Omental fat pad (tissue), 4 donors: Measurements from ENCODE around the gene ATP1B3. TPM values are rescaled to one million over a fixed set of nuclear protein-coding genes. Genes with fewer than 3 reads are reported as not detected.
"Not testable (repeated sequence)": the region's sequence is repeated elsewhere in the genome, so short reads cannot be mapped to it uniquely, and the experiment has no call there.

Source experiments
- ATAC-seq: fragments of 150-250 bp; one replicate; pipeline ENCODE4 v1.9.1; 2016; ENCODE audit warnings: mild to moderate bottlenecking, moderate library complexity; ENCODE audit not compliant: low FRiP score
- DNase-seq: peaks from one replicate; pipeline ENCODE4 v3.0.0-alpha.2; 2019; ENCODE audit warnings: low spot score
- CTCF ChIP-seq, 3 donors: fragments of 450-650 bp; IDR thresholded peaks; one replicate each; pipeline ENCODE4 v1.5.1; 2016 to 2017; ENCODE audit warnings: antibody characterized with exemption in 3 of 3, mild to moderate bottlenecking in 3 of 3, moderate library complexity in 2 of 3
- small RNA-seq: library from RNA; depleted of rRNA; stranded (forward); fragments of <200 nt; gene quantifications from one replicate; pipeline ENCODE3, GENCODE V24; 2016
- total RNA-seq, 4 donors: library from RNA; depleted of rRNA; stranded (reverse); fragments of >200 nt; gene quantifications; one replicate each; pipeline ENCODE4 v1.1.0, GENCODE V29; 2016

Gene ATP1B3
- total RNA-seq, 4 donors from 2014 or later: 70.8 to 487 (median 228) TPM

- TF ChIP-seq CTCF (IDR thresholded peaks at IDR 0.05): no peak
- DNase-seq (no peak), ATAC-seq (no peak)
These were observed 95.1 kb downstream of the ATP1B3 start for GRCh38 chr3:141971571-141971970.

GRCh38 chr3:141972399-141972798, 96.0 kb downstream of the ATP1B3 start:
- peak; percentile 98 for ATAC-seq

GRCh38 chr3:141974777-141975176, 98.3 kb downstream of the ATP1B3 start:
- not testable (repeated sequence) for ATAC-seq, DNase-seq

More at GRCh38 chr3:141972399-141972798, 96.0 kb downstream of the ATP1B3 start:
- no peak for TF ChIP-seq CTCF (IDR thresholded peaks at IDR 0.05)
- no peak for DNase-seq

Small RNA genes within 50 kb of the gene (small RNA-seq; reads per million reads assigned to genes)
- gene HMGN2P25: not detected
- not detected for gene RNU6-509P

Other genes with a start within 250 kb of the ATP1B3 start
- 10 to 100 TPM; 67.9 to 89.8 (median 77.4) TPM for gene RNF7, start 138.3 kb upstream of the ATP1B3 start, total RNA-seq
- gene GRK7, start 113.2 kb upstream of the ATP1B3 start, total RNA-seq: under 1 TPM in 2 of 4 donors, not detected in 2; 0.12 to 0.46 TPM